DND-41 (cell line): Measurements from ENCODE around the gene EFNA2.

Experiments used
- EZH2 ChIP-seq: IDR thresholded peaks from 3 replicates; pipeline ENCODE4 v1.6.1; 2012; ENCODE audit warnings: borderline replicate concordance, low read depth, mild to moderate bottlenecking, moderate library complexity, low read length, inconsistent platforms; ENCODE audit not compliant: severe bottlenecking
- TF ChIP-seq, protein P1 (sequence below): IDR thresholded peaks from 2 replicates; pipeline ENCODE4 v1.5.1; 2012; ENCODE audit warnings: borderline replicate concordance, low read length, moderate library complexity, mild to moderate bottlenecking; ENCODE audit not compliant: poor library complexity, severe bottlenecking; ENCODE audit errors: extremely low read depth

GRCh38 chr19:1280636-1281568 is 4.8 kb upstream of the EFNA2 start:
- TF ChIP-seq, protein P1, sequence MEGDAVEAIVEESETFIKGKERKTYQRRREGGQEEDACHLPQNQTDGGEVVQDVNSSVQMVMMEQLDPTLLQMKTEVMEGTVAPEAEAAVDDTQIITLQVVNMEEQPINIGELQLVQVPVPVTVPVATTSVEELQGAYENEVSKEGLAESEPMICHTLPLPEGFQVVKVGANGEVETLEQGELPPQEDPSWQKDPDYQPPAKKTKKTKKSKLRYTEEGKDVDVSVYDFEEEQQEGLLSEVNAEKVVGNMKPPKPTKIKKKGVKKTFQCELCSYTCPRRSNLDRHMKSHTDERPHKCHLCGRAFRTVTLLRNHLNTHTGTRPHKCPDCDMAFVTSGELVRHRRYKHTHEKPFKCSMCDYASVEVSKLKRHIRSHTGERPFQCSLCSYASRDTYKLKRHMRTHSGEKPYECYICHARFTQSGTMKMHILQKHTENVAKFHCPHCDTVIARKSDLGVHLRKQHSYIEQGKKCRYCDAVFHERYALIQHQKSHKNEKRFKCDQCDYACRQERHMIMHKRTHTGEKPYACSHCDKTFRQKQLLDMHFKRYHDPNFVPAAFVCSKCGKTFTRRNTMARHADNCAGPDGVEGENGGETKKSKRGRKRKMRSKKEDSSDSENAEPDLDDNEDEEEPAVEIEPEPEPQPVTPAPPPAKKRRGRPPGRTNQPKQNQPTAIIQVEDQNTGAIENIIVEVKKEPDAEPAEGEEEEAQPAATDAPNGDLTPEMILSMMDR, result no peak
- TF ChIP-seq EZH2, result no peak
